Measurements from ENCODE around the gene LRRC7.
A peak's percentile ranks its signal among the peaks of the same experiment; 100 is the strongest.

Gene LRRC7

DNA sequence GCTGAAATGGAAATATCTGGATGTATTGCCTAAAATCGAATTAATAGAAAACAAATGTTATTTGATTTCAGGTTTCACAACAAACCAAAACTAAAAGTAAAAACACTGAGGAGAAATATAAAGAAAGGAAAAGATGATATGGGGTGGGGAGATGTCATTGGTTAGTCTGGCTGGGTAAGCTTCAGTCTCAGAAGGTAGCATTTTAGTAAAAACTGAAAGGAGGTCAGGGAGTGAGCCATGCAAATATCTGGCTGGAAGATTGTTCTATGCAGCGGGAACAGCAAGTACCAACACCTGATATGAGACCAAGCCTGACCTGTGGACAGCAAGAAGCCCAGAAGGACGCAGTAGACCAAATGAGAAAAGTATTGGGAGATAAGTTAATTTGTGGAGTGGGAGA is 373.1 kb downstream of the LRRC7 start:
- Histone ChIP-seq H3K9ac (ENCODE audit: low read depth, low read length, poor library complexity, severe bottlenecking) (no peak overlapping the region), H2AFZ (ENCODE audit: low read length) (peak overlapping the region; percentile 63; the same call in 1 of the 2 replicates), H3K4me2 (ENCODE audit: low read depth, low read length, poor library complexity, severe bottlenecking) (peak overlapping the region; percentile 34)

DNA sequence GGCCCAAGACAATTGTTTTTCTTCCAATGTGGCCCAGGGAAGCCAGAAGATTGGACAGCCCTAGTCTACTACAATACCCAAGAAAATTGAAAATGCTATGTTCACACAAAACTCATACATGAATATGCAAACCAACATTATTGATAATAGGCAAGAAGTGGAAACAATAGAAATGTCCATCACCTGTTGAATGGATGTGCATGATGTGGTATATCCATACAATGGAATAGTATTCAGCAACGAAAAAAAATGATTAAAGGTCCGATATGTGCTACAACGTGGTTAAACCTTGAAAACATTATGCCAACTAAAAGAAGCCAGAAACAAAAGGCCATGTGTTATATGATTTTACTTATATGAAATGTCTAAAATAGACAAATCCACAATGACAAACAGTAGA is 375.3 kb downstream of the LRRC7 start:
- H3K27me3 ChIP-seq (ENCODE audit: insufficient read depth, low read length, poor library complexity, severe bottlenecking): no peaks in the 10 kb centered on the region
- H3K4me1 ChIP-seq (ENCODE audit: insufficient read depth, low read length, poor library complexity, severe bottlenecking): no peaks in the 10 kb centered on the region
- no peaks in the 10 kb centered on the region for H3K79me2 ChIP-seq (ENCODE audit: insufficient read depth, low read length)
- peaks cover 9% of the 10 kb centered on the region; the same call in 1 of the 2 replicates for H3K9me3 ChIP-seq (ENCODE audit: insufficient read depth, low read depth, low read length)
- no peak overlapping the region for H3K4me3 ChIP-seq (ENCODE audit: low read length, poor library complexity, severe bottlenecking)
- no peaks in the 10 kb centered on the region for H3F3A ChIP-seq (ENCODE audit: low read depth)
- no peaks in the 10 kb centered on the region for H3K36me3 ChIP-seq (ENCODE audit: insufficient read depth, low read length)
- no peak for TF ChIP-seq EZH2phosphoT487 (IDR thresholded peaks at IDR 0.05; ENCODE audit: borderline replicate concordance)
- TF ChIP-seq, protein P1, sequence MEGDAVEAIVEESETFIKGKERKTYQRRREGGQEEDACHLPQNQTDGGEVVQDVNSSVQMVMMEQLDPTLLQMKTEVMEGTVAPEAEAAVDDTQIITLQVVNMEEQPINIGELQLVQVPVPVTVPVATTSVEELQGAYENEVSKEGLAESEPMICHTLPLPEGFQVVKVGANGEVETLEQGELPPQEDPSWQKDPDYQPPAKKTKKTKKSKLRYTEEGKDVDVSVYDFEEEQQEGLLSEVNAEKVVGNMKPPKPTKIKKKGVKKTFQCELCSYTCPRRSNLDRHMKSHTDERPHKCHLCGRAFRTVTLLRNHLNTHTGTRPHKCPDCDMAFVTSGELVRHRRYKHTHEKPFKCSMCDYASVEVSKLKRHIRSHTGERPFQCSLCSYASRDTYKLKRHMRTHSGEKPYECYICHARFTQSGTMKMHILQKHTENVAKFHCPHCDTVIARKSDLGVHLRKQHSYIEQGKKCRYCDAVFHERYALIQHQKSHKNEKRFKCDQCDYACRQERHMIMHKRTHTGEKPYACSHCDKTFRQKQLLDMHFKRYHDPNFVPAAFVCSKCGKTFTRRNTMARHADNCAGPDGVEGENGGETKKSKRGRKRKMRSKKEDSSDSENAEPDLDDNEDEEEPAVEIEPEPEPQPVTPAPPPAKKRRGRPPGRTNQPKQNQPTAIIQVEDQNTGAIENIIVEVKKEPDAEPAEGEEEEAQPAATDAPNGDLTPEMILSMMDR (conservative IDR thresholded peaks at IDR 0.05; ENCODE audit: low read length): no peak
- no peak overlapping the region for H2AFZ ChIP-seq (ENCODE audit: low read length)
- H3K9ac ChIP-seq (ENCODE audit: low read depth, low read length, poor library complexity, severe bottlenecking): no peak overlapping the region
- H4K20me1 ChIP-seq (ENCODE audit: insufficient read depth, low read length, poor library complexity, severe bottlenecking): no peaks in the 10 kb centered on the region
- no peaks in the 10 kb centered on the region for H3K9me2 ChIP-seq (replicated peaks; ENCODE audit: low read depth, low read length)
- H3K4me2 ChIP-seq (ENCODE audit: low read depth, low read length, poor library complexity, severe bottlenecking): no peak overlapping the region

More for the DNA sequence above, 373.1 kb downstream of the LRRC7 start:
- Histone ChIP-seq H3K79me2 (ENCODE audit: insufficient read depth, low read length) (no peaks in the 10 kb centered on the region), H3K4me1 (ENCODE audit: insufficient read depth, low read length, poor library complexity, severe bottlenecking) (no peaks in the 10 kb centered on the region), H3K9me3 (ENCODE audit: insufficient read depth, low read depth, low read length) (peaks cover 8% of the 10 kb centered on the region; the same call in 1 of the 2 replicates), H3F3A (ENCODE audit: low read depth) (no peaks in the 10 kb centered on the region), H4K20me1 (ENCODE audit: insufficient read depth, low read length, poor library complexity, severe bottlenecking) (no peaks in the 10 kb centered on the region), H3K27me3 (ENCODE audit: insufficient read depth, low read length, poor library complexity, severe bottlenecking) (no peaks in the 10 kb centered on the region), H3K9me2 (replicated peaks; ENCODE audit: low read depth, low read length) (no peaks in the 10 kb centered on the region), H3K4me3 (ENCODE audit: low read length, poor library complexity, severe bottlenecking) (peak overlapping the region; percentile 49), H3K36me3 (ENCODE audit: insufficient read depth, low read length) (no peaks in the 10 kb centered on the region)
- TF ChIP-seq EZH2phosphoT487 (IDR thresholded peaks at IDR 0.05; ENCODE audit: borderline replicate concordance): no peak

DNA sequence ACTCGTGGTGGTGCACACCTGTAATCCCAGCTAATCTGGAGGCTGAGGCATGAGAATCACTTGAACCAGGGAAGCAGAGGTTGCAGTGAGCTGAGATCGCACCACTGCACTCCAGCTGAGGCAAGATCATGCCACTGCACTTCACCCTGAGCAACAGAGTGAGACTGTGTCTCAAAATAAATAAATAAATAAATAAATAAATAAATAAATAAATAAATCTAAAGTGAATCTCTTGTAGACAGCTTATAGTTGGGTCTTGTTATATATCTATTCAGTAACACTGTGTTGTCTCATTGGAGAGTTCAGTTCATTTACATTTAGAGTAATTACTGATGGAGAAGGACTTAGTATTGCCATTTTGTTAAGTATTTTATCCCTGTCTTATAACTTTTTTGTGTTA is 379.2 kb downstream of the LRRC7 start:
- H3F3A ChIP-seq (ENCODE audit: low read depth): no peaks in the 10 kb centered on the region
- no peak overlapping the region for H3K9ac ChIP-seq (ENCODE audit: low read depth, low read length, poor library complexity, severe bottlenecking)
- no peaks in the 10 kb centered on the region for H3K79me2 ChIP-seq (ENCODE audit: insufficient read depth, low read length)
- no peaks in the 10 kb centered on the region for H3K27me3 ChIP-seq (ENCODE audit: insufficient read depth, low read length, poor library complexity, severe bottlenecking)
- H2AFZ ChIP-seq (ENCODE audit: low read length): no peak overlapping the region
- no peak for TF ChIP-seq EZH2phosphoT487 (IDR thresholded peaks at IDR 0.05; ENCODE audit: borderline replicate concordance)
- TF ChIP-seq, protein P1 (conservative IDR thresholded peaks at IDR 0.05; ENCODE audit: low read length): no peak
- H3K4me1 ChIP-seq (ENCODE audit: insufficient read depth, low read length, poor library complexity, severe bottlenecking): no peaks in the 10 kb centered on the region
- H3K36me3 ChIP-seq (ENCODE audit: insufficient read depth, low read length): no peaks in the 10 kb centered on the region
- H3K4me2 ChIP-seq (ENCODE audit: low read depth, low read length, poor library complexity, severe bottlenecking): no peak overlapping the region
- no peaks in the 10 kb centered on the region for H3K9me2 ChIP-seq (replicated peaks; ENCODE audit: low read depth, low read length)
- peaks cover 9% of the 10 kb centered on the region; the same call in 1 of the 2 replicates for H3K9me3 ChIP-seq (ENCODE audit: insufficient read depth, low read depth, low read length)
- no peak overlapping the region for H3K4me3 ChIP-seq (ENCODE audit: low read length, poor library complexity, severe bottlenecking)
- H4K20me1 ChIP-seq (ENCODE audit: insufficient read depth, low read length, poor library complexity, severe bottlenecking): no peaks in the 10 kb centered on the region

DNA sequence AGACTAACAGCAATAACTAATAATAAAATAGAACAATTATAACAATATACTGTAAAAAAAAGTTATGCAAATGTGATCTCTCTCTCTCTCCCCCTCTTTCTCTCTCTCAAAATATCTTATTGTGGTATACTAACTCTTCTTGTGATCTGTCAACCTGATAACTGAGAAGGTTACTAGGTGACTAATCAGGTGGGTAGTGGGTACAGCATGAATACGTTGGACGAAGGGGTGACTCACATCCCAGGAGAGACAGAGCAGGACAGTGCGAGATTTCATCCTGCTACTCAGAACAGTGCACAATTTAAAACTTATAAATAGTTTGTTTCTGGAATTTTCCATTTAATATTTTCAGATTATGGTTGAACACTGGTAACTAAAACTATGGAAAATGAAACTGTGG is 380.1 kb downstream of the LRRC7 start:
- no peaks in the 10 kb centered on the region for H3K4me1 ChIP-seq (ENCODE audit: insufficient read depth, low read length, poor library complexity, severe bottlenecking)
- no peaks in the 10 kb centered on the region for H3K9me2 ChIP-seq (replicated peaks; ENCODE audit: low read depth, low read length)
- no peaks in the 10 kb centered on the region for H4K20me1 ChIP-seq (ENCODE audit: insufficient read depth, low read length, poor library complexity, severe bottlenecking)
- no peak overlapping the region for H3K4me3 ChIP-seq (ENCODE audit: low read length, poor library complexity, severe bottlenecking)
- H2AFZ ChIP-seq (ENCODE audit: low read length): no peak overlapping the region
- H3K4me2 ChIP-seq (ENCODE audit: low read depth, low read length, poor library complexity, severe bottlenecking): no peak overlapping the region
- peaks cover 9% of the 10 kb centered on the region; the same call in 1 of the 2 replicates for H3K9me3 ChIP-seq (ENCODE audit: insufficient read depth, low read depth, low read length)
- H3K36me3 ChIP-seq (ENCODE audit: insufficient read depth, low read length): no peaks in the 10 kb centered on the region
- no peak overlapping the region for H3K9ac ChIP-seq (ENCODE audit: low read depth, low read length, poor library complexity, severe bottlenecking)
- H3F3A ChIP-seq (ENCODE audit: low read depth): no peaks in the 10 kb centered on the region
- TF ChIP-seq EZH2phosphoT487 (IDR thresholded peaks at IDR 0.05; ENCODE audit: borderline replicate concordance): no peak
- TF ChIP-seq, protein P1 (conservative IDR thresholded peaks at IDR 0.05; ENCODE audit: low read length): no peak
- no peaks in the 10 kb centered on the region for H3K79me2 ChIP-seq (ENCODE audit: insufficient read depth, low read length)
- no peaks in the 10 kb centered on the region for H3K27me3 ChIP-seq (ENCODE audit: insufficient read depth, low read length, poor library complexity, severe bottlenecking)
